Stimulated activated CD8-positive, alpha-beta memory T cell treated with anti-CD3 and anti-CD28 coated beads, Interleukin-2, amount 100 ng/mL, for 1 hour (primary cell): ENCODE measurements around the gene ITIH5.

Source experiments
- DNase-seq, 2 donors: peaks; one replicate each; pipeline ENCODE4 v3.0.0-alpha.2; 2020; ENCODE audit warnings: low read depth in 2 of 2

Gene ITIH5

DNA sequence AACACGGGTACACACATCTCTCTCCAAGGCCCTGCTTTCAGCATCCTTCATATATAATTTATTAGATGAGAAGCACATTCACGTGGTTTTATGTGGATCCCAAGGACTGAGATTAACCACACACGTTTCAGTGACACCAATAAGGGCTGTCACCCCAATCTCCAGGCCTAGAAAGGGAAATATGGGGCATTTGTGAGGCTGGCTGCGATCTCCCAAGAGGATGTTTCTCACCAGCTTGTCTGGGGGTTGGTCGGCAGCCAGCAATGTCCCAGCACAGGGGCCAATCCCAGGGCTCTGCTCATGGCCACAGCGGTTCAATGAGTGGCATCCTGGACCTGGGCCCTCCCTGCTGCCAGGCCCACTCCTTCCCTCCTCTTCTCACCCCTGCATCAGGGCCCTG lies 115.5 kb downstream of the ITIH5 start:
- no peak for DNase-seq

DNA sequence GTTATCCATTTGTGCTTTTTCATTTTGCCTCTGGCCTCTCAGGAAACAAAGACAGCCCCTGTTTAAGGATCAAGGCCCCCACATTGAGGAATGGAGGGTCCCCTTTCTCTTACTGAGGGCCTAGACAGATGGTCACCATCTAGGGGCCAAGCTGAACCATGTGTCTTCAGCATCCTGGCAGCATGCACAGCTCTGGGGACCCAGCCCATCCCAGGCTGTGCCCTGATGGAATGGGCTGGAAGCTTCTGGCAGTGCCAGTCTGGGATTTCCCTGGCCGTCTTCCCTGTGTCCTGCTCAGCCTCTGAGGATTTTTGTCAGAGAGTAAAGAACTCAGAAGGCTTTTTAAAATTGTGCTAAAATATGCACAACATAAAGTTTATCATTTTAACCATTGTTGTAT lies 116.8 kb downstream of the ITIH5 start:
- DNase-seq: no peak

- DNase-seq: no peak
These were observed 118.9 kb downstream of the ITIH5 start for GRCh38 chr10:7547829-7548228.

- no peak for DNase-seq
These were observed 119.6 kb downstream of the ITIH5 start for GRCh38 chr10:7547206-7547605.

- DNase-seq: no peak
These were observed 120.3 kb downstream of the ITIH5 start for GRCh38 chr10:7546385-7546967.

- no peak for DNase-seq
These were observed 121.0 kb downstream of the ITIH5 start for GRCh38 chr10:7545792-7546191.

DNA sequence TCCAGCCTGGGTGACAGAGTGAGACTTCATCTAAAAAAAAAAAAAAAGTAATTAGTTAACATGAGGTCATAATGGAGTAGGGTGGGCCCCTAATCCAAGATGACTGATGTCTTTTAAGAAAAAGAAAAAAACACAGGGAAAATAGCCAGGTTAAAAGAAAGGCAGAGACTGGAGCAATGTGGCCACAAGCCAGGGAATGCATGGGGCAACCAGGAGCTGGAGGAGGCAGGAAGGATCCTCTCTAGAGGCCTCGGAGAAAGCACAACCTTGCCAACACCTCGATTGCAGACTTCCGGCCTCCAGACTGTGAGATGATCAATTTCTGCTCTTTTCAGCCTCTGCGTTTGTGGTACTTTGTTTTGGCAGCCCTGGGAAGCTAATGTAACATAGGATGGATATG lies 121.5 kb downstream of the ITIH5 start:
- no peak for DNase-seq

GRCh38 chr10:7544203-7544602 lies 122.6 kb downstream of the ITIH5 start:
- DNase-seq: no peak

DNA sequence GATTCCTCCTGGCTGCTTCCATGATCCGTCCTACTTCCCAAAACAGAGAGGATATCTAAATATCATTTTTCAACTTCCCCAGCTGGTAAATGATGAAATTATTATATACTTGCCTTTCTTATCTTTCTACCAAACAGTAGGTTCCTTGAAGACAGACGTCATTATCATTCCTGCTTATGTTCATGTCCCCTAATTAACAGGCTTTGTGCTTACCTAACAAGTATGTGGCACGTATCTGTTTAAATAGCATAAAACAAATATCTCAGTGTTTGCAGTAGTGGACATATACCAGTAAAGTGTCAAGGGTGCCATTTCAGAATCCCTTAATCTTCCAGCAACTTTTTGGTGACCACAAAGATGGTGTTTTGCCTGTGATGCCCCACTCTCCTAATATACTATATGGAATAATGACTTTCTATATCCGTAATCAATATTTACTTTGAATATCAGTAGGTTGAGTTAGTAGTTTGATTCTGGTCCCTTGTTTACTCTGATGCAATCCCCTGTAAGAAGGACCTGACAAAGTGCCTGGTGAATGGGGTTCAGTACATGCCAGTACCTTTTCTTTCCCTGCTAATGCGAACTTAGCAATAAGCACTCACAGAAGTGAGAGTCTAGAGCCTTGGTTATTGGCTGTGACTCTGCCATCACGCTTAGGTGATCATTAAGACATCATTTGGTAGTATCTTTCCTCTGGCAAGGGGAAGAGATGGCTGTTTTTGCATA lies 124.4 kb downstream of the ITIH5 start:
- no peak for DNase-seq

DNA sequence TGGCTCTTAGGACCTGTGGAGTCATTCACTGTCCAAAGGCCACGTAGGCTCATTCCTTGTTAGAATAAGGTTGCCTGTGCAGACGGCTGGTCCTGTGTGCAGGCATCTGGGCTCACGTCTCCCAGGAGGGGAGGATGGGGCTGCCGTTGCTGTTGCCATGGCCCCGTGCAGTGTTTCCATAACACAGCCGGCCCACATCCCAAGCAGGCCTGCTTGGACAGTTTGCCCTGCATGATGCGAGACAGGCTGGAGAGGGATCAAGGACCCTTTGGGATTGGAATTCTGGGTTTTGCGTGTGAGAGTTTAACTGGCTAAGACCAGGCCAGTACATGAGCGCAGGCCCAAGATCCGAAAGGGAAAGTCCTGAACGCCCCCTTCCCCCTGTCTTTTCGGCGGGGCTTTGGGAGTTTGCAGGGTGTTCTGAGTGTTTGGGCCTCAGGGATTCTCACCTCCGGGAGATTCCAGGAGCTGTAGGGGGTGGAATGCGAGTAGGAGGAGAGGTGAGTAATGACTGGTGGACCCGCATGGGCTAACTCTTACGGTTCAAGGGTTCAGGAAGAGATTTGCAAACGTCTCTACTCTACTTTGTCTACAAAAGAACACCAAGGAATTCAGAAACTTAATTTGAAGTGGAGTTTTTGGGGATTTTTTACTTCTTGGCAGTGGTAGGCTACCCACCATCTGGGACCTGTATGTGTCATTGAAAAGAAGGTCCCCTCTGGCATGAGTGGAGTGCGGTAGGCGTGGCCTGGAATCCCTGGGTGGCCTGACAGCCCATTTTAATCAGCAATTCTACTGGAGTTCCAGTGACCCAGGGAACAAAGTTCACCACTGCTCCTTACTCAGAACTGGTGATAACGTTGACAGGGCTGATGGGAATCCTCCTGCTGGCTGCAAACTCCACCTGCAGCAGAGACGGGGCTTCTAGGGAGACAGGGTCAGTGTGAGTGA lies 125.4 kb downstream of the ITIH5 start:
- DNase-seq: no peak

GRCh38 chr10:7538970-7539654 lies 127.7 kb downstream of the ITIH5 start:
- DNase-seq: no peak

- no peak for DNase-seq
These were observed 129.6 kb downstream of the ITIH5 start for GRCh38 chr10:7537126-7537525.

DNA sequence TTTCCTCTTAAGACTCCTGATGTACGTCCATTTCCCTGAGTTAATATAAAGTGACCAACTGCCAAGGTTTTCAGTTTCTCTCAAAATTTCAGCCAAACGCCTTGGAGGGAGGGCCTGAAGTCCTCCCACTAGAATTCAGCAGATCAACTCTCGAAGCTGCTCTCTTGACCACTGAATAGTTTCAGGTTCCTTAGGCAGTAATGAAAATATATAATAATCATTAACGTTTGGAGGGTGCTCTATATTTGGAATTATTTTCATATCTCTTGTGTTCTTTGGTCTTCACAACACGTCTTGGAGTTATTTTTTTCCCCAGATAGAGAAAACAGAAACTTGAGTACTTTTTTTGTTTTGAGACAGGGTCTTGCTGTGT lies 132.3 kb downstream of the ITIH5 start:
- DNase-seq: no peak

GRCh38 chr10:7533657-7534479 lies 132.9 kb downstream of the ITIH5 start:
- DNase-seq: no peak

- DNase-seq: no peak
These were observed 133.9 kb downstream of the ITIH5 start for GRCh38 chr10:7532723-7533498.

DNA sequence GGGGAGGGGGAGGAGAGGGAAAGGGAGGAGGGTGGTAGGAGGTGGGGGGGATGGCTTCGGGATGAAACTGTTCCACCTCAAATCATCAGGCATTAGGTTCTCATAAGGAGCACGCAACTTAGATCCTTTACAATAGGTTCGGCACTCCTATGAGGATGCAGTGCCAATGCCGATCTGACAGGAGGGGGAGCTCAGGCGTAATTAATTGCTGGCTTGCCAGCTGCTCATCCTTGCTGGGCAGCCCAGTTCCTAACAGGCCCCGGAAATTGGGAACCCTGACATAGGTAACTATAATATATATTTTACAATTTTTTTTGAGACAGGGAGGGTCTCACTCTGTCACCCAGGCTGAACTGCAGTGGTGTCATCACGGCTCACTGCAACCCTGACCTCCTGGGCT lies 137.1 kb downstream of the ITIH5 start:
- no peak for DNase-seq

- DNase-seq: no peak
These were observed 139.3 kb downstream of the ITIH5 start for GRCh38 chr10:7527468-7527867.

DNA sequence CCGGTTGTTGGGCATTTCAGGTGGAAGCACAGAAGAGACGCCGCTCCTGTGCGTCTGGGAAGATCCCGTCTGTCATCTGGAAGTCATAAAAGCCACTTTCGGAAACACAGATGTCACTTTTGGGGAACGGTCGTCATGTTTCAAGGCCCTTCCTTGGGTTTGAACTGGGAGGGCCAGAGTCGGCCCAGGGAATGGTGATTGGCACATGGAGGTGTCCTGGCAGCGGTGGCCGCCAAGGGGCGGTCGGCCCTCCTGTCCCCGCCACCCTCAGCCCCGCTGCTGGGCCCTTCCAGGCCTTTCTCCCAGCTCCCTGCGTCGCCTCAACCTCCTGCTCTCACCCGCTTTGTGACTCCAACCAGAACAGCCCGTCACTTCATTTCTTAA lies 140.8 kb downstream of the ITIH5 start:
- DNase-seq: no peak

DNA sequence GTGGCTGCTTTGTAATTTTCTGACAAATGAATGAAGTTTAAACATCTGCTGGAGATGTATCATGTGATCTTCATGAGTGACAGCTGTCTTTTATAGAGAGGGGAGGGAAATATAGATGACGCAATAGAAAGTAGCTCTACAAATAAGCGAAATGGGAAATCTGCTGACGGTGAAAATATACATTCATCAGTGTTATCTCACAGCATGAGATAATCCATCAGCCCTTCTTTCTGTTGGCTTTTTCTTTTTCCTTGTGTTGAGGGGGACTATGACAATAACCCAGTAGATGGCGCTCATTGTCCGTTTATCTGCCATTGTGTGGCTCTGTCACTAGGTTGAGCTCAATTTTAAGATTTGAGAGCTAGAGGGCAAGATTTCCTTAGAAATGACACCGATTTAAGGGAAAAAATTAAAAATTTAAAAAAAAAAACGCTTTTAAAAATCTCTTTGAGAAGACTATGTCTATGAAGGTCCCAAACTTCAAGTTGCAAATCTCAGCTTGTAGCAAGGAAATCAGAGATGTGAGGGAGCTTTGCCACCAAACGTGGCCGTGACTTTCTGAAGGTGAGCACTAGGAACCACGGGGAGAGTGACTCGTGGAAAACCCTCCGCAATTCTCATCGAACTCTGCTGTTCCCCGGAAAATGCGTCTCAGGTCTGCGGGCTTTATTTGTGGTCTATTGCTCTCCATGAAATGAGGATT lies 141.3 kb downstream of the ITIH5 start:
- DNase-seq: peak in 1 of 2 donors; percentile 16

GRCh38 chr10:7523656-7524055 lies 143.1 kb downstream of the ITIH5 start:
- no peak for DNase-seq
